WTC11 (cell line): ENCODE measurements around the gene LDLRAD4.

Experiments
- MAX ChIP-seq: sonication (generic); formaldehyde crosslinking; IDR thresholded peaks from 2 replicates; pipeline ENCODE4 v1.8.0; 2022; ENCODE audit warnings: mild to moderate bottlenecking, missing genetic modification reagents
- NFYB ChIP-seq: sonication (generic); formaldehyde crosslinking; conservative IDR thresholded peaks from 2 replicates; pipeline ENCODE4 v1.8.0; 2022; ENCODE audit warnings: low read depth, missing genetic modification reagents
- TF ChIP-seq, protein P1 (sequence below): fragments of 200-600 bp; IDR thresholded peaks from 2 replicates; pipeline ENCODE4 v1.8.0; 2022; ENCODE audit warnings: antibody characterized with exemption
- TF ChIP-seq, protein P2 (sequence below): sonication (generic); formaldehyde crosslinking; IDR thresholded peaks from 2 replicates; pipeline ENCODE4 v1.8.1; 2022; ENCODE audit warnings: low read depth, missing genetic modification reagents, borderline replicate concordance
- TF ChIP-seq, protein P3 (sequence below): sonication (generic); formaldehyde crosslinking; IDR thresholded peaks from 2 replicates; pipeline ENCODE4 v1.8.0; 2023; ENCODE audit warnings: missing genetic modification reagents, mild to moderate bottlenecking, borderline replicate concordance

DNA sequence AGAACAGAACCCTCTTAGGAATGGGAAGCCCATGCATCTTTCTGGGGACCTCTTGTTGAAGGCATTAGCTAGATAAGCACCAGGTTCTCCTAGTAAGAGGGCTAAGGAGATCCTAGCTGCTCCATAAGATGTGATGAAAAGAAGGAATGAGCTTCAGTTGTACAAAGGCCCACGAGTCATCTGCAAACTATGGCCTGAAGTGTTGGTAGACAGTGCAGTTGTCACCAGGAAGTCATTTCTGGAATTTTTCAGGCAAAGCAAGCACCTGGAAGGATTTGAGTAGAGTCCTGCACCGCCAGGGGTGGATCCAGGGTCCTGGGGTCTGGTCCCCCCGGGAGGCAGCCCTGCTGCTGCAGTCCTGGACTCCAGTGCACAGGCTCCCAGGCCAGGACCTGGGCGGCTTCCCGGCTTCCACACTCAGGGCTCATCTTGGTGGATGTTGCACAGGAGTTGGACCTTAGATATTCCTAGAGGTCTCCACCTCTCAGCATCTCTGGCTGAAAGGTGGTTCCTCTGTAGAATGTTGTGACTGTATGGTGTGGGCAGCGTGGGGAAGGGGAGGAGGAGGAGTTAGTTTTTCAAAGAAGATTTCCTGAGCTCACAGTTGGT is 85.3 kb downstream of the LDLRAD4 start:
- TF ChIP-seq, protein P1, sequence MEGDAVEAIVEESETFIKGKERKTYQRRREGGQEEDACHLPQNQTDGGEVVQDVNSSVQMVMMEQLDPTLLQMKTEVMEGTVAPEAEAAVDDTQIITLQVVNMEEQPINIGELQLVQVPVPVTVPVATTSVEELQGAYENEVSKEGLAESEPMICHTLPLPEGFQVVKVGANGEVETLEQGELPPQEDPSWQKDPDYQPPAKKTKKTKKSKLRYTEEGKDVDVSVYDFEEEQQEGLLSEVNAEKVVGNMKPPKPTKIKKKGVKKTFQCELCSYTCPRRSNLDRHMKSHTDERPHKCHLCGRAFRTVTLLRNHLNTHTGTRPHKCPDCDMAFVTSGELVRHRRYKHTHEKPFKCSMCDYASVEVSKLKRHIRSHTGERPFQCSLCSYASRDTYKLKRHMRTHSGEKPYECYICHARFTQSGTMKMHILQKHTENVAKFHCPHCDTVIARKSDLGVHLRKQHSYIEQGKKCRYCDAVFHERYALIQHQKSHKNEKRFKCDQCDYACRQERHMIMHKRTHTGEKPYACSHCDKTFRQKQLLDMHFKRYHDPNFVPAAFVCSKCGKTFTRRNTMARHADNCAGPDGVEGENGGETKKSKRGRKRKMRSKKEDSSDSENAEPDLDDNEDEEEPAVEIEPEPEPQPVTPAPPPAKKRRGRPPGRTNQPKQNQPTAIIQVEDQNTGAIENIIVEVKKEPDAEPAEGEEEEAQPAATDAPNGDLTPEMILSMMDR, result no peak
- TF ChIP-seq NFYB (CRISPR knock-in tag) (no peak), MAX (CRISPR knock-in tag) (no peak)
- TF ChIP-seq, protein P2, sequence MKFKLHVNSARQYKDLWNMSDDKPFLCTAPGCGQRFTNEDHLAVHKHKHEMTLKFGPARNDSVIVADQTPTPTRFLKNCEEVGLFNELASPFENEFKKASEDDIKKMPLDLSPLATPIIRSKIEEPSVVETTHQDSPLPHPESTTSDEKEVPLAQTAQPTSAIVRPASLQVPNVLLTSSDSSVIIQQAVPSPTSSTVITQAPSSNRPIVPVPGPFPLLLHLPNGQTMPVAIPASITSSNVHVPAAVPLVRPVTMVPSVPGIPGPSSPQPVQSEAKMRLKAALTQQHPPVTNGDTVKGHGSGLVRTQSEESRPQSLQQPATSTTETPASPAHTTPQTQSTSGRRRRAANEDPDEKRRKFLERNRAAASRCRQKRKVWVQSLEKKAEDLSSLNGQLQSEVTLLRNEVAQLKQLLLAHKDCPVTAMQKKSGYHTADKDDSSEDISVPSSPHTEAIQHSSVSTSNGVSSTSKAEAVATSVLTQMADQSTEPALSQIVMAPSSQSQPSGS, result no peak
- TF ChIP-seq, protein P3, sequence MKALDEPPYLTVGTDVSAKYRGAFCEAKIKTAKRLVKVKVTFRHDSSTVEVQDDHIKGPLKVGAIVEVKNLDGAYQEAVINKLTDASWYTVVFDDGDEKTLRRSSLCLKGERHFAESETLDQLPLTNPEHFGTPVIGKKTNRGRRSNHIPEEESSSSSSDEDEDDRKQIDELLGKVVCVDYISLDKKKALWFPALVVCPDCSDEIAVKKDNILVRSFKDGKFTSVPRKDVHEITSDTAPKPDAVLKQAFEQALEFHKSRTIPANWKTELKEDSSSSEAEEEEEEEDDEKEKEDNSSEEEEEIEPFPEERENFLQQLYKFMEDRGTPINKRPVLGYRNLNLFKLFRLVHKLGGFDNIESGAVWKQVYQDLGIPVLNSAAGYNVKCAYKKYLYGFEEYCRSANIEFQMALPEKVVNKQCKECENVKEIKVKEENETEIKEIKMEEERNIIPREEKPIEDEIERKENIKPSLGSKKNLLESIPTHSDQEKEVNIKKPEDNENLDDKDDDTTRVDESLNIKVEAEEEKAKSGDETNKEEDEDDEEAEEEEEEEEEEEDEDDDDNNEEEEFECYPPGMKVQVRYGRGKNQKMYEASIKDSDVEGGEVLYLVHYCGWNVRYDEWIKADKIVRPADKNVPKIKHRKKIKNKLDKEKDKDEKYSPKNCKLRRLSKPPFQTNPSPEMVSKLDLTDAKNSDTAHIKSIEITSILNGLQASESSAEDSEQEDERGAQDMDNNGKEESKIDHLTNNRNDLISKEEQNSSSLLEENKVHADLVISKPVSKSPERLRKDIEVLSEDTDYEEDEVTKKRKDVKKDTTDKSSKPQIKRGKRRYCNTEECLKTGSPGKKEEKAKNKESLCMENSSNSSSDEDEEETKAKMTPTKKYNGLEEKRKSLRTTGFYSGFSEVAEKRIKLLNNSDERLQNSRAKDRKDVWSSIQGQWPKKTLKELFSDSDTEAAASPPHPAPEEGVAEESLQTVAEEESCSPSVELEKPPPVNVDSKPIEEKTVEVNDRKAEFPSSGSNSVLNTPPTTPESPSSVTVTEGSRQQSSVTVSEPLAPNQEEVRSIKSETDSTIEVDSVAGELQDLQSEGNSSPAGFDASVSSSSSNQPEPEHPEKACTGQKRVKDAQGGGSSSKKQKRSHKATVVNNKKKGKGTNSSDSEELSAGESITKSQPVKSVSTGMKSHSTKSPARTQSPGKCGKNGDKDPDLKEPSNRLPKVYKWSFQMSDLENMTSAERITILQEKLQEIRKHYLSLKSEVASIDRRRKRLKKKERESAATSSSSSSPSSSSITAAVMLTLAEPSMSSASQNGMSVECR (CRISPR knock-in tag), result no peak
